Stimulated activated CD8-positive, alpha-beta memory T cell treated with anti-CD3 and anti-CD28 coated beads, Interleukin-4, amount 100 ng/mL, for 48 hours (primary cell): ENCODE measurements around the gene OVCH1.
A peak's percentile ranks its signal among the peaks of the same experiment; 100 is the strongest.
"Not testable (repeated sequence)": the region's sequence is repeated elsewhere in the genome, so short reads cannot be mapped to it uniquely, and the experiment has no call there.

Experiments used
- DNase-seq: peaks from one replicate; pipeline ENCODE4 v3.0.0-alpha.2; 2020

The OVCH1 gene

GRCh38 chr12:29398495-29398894, 99.0 kb downstream of the OVCH1 start:
- DNase-seq: no peak

- no peak for DNase-seq
Observed at GRCh38 chr12:29396774-29397173, 100.7 kb downstream of the OVCH1 start.

GRCh38 chr12:29395356-29395755, 102.1 kb downstream of the OVCH1 start:
- no peak for DNase-seq

DNA sequence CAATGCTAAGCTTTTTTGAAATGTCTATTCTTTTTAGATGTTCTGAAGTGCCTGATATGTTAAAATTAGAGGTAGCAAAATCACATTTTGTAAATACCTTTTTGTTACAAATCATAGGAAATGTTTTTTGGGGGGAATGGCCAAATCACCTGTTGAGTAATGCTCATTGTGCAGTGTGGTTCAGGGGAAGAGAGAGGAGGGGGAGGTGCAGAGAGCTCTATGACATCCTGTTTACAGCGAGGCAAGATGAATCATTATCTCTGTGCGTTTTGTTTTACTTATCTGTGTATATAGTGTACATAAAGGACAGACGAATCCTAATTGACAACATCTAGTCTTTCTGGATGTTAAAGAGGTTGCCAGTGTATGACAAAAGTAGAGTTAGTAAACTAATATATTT, 107.1 kb downstream of the OVCH1 start:
- DNase-seq: not testable (repeated sequence)

DNA sequence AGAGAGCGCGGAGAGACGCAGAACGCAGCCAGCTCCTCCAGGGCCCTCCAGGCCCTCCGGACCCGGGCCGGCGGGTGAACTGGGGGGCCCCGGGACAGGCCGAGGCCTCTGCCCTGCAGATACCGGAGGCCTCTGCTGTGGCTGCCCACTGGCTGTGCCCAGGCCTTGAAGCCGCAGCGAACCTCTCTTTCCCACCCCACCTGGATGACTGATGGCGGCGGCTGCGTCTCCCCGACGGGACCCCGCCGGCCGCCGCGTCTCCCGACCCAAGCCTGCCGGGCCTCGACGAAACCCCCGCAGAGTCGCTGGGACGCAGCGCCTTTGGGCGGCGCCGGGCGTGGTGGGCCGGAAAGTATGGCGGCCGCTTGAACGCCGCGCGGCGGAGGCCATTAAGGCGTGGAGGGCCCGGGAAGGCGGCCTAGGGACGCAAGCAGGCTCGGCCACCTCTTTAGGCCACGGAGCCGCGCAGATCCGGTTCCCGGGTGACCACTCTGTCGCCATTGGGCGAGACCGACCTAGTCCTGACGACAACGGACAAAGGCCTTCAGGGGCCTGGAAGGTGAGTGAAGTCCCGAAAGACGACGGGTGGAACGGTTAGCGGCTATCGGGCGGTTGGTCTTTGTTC, 108.1 kb downstream of the OVCH1 start:
- DNase-seq: no peak

DNA sequence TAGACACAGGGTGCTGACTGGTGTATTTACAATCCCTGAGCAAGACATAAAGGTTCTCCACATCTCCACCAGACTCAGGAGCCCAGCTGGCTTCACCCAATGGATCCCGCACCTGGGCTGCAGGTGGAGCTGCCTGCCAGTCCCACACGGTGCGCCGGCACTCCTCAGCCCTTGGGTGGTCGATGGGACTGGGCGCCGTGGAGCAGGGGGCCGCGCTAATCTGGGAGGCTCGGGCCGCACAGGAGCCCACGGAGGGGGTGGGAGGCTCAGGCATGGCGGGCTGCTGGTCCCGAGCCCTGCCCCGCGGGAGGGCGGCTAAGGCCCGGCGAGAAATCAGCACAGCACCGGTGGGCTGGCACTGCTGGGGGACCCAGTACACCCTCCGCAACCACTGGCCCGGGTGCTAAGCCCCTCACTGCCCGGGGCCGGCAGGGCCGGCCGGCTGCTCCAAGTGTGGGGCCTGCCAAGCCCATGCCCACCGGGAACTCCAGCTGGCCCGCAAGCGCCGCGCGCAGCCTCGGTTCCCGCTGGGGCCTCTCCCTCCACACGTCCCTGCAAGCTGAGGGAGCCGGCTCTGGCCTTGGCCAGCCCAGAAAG, 111.3 kb downstream of the OVCH1 start:
- not testable (repeated sequence) for DNase-seq

DNA sequence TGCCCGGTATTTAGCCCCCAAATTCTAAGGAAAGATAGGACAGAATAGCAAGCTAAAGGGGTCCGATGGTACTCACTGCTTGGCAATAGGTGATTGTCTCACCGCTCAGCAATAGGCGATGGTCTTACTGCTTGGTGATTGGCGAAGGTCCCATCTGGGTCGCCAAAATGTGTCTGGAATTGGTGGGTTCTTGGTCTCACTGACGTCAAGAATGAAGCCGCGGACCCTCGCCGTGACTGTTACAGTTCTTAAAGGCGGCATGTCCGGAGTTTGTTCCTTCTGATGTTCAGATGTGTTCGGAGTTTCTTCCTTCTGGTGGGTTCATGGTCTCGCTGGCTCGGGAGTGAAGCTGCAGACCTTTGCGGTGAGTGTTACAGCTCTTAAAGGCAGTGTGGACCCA, 112.3 kb downstream of the OVCH1 start:
- DNase-seq: not testable (repeated sequence)

DNA sequence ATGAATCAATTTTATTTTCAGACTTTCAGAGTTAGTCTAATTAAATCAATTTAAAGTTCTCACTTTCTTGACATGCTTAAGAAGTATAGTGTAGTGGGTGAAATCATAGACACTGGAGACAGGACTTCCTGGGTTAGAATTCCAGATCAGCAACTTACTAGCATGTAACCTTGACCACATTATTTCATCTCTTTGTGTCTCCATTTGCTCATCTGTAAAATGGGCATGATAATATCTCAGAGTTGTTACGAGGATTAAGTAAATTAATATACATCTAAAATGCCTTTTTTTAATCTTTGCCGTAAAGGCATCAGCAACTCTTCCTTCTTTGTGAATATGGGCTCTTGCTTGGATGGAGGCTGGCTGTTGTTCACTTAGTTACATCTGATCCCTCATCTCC, 115.2 kb downstream of the OVCH1 start:
- no peak for DNase-seq

GRCh38 chr12:29380536-29381523, 116.7 kb downstream of the OVCH1 start, which contains the start of gene ERGIC2:
Gene ERGIC2, minus strand, starts transcription at chr12:29381172. Its CDS starts 9,539 bp downstream, at chr12:29371633.
- peak; percentile 87 for DNase-seq
